Embryonic facial prominence (tissue), 1 donor: Measurements from ENCODE around the gene RAF1.
"Not testable (repeated sequence)": the region's sequence is repeated elsewhere in the genome, so short reads cannot be mapped to it uniquely, and the experiment has no call there.

ENCODE experiments used
- DNase-seq: peaks from one replicate; pipeline ENCODE4 v3.0.0-alpha.2; 2016; ENCODE audit errors: extremely low spot score

RAF1 gene

DNA sequence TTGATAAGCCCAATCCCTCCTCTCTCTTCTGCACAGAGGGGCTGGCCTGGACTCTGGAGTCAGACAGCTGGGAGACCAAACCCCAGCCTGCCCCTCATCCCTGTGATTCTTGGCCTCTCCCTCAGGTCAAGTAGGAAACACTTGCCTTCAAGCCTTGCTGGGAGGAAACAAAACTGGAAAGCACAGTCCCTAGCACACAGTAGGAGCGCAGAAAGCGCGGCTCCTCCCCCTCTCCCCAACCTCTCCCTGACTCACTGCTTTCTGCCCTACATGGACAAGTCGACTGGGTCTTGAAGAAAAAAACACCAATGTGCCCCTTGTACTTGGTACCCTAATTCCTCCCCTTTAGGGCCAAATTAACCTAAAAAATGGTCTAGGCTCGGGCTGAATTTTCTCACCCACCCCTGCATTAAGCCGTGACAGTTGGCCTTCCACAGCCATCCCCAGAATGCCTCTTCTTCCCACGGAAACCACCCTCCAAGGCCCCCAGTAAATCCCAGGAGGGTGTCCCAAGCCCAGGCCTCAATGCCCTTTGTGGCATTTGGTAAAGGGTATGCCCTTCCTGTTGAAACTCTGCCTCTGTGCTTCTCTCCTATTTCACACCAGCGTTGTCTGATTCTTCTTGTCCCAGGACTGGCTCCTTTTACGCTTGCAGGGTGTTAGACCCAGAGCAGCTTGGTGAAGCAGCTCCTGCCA lies 11.3 kb upstream of the RAF1 start:
- DNase-seq = no peak

- DNase-seq = not testable (repeated sequence)
These were observed 10.2 kb upstream of the RAF1 start for GRCh38 chr3:12673956-12674736.

DNA sequence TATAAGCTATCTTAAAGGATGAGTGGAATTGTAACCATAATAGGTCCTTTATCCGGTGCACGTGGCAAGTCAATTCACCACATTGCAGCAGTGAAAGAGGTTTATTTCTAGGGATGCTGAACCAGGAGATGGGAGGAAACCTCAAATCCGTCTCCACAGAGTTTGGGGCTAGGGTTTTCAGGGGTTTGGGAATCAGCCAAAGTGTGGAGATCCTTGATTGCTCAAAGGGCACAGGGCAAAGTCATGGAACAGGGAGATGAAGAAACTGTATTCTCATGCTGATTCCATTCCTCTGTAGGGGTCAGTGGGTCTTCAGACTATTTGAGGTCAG lies 7.2 kb upstream of the RAF1 start:
- DNase-seq = no peak

- no peak for DNase-seq
These were observed 6.6 kb upstream of the RAF1 start for GRCh38 chr3:12670365-12671119.

DNA sequence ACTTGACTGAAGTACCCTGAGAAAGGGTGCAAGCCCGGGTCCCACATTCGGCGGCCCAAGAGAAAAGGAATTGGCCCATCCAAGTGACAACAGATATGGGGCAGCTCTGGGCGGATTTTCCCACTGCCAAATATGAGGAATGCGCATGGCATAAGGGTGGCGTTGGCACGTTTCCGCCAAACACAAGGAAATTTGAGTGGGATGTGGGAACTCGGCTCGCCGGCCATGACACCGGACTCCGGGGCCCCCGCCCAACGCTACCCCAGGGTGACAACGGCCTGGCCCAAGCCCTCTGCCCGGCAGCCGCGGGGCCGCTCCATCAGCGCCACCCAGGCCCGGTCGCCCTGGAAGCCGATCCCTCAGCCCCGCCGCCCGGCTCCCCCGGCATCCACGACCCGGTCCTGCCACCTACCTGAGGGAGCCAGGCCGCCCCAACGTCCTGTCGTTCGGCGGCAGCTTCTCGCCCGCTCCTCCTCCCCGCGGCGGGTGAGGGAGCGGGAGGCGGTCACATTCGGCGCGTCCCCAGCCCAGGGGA lies 449 bp downstream of the RAF1 start:
- DNase-seq = no peak

DNA sequence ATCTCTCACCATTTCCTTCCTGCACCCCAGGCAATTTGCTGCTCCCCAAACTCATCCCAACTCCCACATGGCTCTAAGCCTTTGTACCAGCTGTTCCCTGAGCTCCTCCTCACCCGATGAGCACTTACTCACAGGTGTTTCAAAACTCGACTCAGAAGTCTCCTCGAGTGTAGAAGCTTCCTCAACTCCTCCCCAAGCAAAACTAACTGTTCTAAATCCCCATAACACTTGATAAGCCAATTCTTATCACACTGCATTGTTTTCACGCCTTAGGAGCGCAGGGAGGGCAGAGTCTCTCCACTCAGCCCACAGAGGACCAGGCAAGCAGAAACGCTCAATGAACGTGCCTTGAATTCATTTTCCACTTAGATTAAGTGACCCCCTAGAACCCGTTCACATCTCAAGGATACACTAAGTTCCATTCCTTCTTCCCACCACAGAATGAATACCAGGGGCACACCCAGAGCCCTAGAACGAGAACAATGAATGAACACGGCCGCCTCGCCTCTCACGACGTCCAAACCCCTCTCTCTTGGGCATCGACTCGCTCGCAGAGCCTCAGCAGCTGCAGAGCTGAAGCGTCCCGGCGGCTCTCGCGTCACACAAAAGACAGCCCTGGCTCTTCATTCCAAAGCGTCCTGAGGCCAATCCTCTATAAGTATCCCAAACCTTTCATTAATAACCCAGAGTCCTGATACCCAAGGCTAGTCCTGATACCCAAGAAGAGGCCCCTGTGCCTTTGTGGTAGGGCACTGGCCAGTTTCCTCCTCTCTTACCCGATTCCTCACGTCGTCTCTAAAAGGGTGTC lies 1.1 kb downstream of the RAF1 start:
- no peak for DNase-seq

GRCh38 chr3:12661926-12662592 lies 1.9 kb downstream of the RAF1 start:
- DNase-seq = no peak

DNA sequence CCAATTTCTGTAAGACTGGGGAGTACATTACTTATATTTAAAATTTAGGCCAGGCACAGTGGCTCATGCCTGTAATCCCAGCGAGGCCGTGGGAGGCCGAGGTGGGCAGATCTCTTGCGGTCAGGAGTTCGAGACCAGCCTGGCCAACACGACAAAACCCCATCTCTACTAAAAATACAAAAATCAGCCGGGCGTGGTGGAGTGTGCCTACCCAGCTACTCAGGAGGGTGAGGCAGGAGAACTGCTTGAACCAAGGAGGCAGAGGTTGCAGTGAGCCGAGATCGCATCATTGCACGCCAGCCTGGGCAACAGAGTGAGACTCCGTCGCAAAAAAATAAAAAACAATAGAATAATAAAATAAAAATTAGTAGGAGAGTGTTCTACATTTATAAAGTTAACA lies 2.5 kb downstream of the RAF1 start:
- not testable (repeated sequence) for DNase-seq

DNA sequence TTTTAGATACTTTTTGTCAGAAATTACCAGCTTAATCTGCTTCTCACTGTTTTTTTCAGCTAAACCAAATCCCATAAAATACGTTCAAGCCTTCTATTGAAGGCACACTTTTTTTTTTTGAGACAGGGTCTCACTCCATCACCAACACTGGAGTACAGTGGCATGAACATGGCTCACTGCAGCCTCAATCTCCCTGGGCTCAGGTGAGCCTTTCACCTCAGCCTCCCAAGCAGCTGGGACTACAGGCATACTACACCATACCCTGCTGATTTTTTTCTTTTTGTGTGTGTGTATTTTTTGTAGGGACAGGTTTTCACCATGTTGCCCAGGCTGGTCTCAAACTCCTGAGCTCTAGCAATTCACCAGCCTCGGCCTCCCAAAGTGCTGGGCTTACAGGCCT lies 3.7 kb downstream of the RAF1 start:
- no peak for DNase-seq

GRCh38 chr3:12659316-12660015 lies 4.5 kb downstream of the RAF1 start:
- DNase-seq = no peak

DNA sequence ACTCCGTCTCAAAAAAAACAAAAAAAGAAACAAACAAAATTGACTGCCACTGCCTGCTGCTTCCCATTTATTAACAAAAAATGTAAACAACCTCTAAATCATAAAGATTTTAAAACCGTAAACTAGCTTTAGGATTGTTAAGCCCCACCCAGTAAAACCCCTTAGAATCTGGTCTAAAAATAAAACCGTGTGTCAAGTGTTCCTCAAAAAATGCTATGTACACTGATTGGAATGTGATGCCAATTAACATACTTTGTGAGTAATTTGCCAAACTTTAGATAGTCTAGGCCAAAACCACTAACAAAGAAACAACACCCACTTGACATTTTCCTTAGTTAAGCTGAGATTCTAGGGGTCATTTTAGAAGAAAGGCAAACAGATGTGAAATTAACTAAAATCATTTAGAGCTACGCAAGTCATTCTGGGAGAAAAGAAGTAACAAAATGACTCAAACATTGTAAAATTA lies 5.3 kb downstream of the RAF1 start:
- no peak for DNase-seq

DNA sequence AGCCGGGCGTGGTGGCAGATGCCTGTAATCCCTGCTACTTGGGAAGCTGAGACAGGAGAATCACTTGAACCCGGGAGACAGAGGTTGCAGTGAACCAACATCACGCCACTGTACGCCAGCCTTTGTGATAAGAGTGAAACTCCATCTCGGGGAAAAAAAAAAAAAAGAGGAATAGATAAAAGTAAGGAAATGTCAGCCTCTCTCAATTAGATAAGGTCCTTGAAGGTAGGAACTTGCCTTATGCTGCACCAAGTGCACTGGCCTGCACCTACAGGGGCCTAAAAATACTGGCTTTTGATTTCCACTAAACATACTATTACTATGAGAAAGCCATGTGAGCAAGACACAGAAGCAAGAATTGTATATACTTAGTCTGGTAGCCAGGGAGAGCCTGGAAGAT lies 7.1 kb downstream of the RAF1 start:
- no peak for DNase-seq

DNA sequence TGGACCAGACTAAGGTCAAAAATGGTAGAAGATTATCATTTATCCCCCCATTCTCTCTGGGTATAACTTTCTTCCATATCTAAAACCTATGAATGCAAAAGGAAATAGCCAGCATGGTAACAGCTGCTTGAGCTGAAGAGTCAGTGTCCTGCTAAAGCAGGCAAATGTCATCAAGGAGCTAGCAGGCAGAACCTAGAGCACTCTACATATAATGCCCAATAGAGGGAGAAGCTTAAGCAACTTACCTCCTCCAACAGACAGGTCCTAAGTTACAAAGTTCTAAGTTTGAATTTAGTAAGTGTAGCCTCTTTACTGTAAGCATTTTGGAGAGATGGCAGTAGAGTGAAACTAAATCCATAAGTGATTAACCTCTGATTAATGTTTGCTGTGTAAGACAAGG lies 7.7 kb downstream of the RAF1 start:
- DNase-seq = no peak

- DNase-seq = no peak
These were observed 8.2 kb downstream of the RAF1 start for GRCh38 chr3:12655701-12656100.

- no peak for DNase-seq
These were observed 10.2 kb downstream of the RAF1 start for GRCh38 chr3:12653747-12654146.

DNA sequence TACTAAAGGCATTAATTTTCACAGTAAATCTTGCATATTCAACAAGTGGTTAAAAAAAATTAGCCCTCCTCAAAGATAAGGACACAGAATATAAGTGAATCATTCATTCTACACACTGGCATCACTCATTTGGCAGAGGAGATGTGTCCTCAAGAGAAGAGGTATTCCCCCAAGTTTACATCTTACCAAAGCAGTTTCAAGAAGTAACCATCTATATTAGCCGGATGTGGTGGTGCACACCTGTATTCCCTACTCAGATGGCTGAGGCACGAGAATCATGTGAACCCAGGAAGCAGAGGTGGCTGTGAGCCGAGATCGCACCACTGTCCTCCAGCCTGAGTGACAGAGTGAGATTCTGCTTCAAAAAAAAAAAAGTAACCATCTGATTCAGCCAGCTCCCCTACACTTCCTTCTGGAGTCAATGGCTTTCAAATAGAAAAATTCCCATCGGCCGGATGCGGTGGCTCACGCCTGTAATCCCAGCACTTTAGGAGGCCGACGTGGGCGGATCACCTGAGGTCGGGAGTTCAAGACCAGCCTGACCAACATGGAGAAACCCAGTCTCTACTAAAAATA lies 15.4 kb downstream of the RAF1 start:
- no peak for DNase-seq

GRCh38 chr3:12644331-12644937 lies 19.5 kb downstream of the RAF1 start:
- DNase-seq = no peak

DNA sequence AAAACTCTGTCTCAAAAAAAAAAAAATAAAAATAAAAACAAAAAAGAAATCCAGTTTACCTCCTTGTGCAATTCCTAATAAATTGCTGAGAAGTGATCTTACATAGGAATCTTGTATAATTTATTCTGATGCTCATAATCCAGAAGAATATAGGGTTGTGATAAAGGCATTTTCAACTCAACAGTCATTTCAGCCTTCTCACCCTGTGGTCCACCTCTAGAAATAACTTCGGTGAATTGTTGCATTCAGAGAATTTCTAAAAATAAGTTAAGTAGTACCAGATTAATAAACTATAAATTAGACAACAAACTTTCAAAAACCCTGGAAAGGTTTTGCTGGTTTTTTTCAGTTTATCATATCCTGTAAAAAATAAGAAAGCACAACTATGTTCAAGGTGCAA lies 20.2 kb downstream of the RAF1 start:
- DNase-seq = no peak

GRCh38 chr3:12643010-12643380 lies 20.9 kb downstream of the RAF1 start:
- no peak for DNase-seq

GRCh38 chr3:12640853-12641252 lies 23.1 kb downstream of the RAF1 start:
- DNase-seq = not testable (repeated sequence)
